ENCODE data around the gene RNLS.

DNA sequence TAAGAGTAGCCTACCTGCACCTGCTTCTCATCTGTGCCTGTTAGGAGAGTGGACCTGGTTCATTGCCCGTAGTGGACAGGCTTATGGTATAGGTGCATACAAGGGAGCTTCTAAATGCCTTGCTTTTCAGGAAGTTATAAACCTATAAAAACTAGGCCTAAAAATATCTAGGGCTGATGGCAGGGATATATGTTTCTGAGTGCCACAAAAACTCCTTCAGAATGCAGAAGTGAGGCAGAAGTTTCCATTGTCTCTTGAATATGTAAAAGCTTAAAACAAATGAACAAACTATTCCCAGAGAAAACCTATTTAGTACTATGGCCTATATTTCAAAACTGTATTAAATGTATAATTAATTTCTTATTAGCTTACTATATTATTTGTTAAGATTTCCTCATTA is 91.8 kb downstream of the RNLS start:
- no peak for TF ChIP-seq POLR2AphosphoS5 (IDR thresholded peaks at IDR 0.05; ENCODE audit: low read depth, low read length)
- TF ChIP-seq, protein P1, sequence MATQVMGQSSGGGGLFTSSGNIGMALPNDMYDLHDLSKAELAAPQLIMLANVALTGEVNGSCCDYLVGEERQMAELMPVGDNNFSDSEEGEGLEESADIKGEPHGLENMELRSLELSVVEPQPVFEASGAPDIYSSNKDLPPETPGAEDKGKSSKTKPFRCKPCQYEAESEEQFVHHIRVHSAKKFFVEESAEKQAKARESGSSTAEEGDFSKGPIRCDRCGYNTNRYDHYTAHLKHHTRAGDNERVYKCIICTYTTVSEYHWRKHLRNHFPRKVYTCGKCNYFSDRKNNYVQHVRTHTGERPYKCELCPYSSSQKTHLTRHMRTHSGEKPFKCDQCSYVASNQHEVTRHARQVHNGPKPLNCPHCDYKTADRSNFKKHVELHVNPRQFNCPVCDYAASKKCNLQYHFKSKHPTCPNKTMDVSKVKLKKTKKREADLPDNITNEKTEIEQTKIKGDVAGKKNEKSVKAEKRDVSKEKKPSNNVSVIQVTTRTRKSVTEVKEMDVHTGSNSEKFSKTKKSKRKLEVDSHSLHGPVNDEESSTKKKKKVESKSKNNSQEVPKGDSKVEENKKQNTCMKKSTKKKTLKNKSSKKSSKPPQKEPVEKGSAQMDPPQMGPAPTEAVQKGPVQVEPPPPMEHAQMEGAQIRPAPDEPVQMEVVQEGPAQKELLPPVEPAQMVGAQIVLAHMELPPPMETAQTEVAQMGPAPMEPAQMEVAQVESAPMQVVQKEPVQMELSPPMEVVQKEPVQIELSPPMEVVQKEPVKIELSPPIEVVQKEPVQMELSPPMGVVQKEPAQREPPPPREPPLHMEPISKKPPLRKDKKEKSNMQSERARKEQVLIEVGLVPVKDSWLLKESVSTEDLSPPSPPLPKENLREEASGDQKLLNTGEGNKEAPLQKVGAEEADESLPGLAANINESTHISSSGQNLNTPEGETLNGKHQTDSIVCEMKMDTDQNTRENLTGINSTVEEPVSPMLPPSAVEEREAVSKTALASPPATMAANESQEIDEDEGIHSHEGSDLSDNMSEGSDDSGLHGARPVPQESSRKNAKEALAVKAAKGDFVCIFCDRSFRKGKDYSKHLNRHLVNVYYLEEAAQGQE (IDR thresholded peaks at IDR 0.05; ENCODE audit: insufficient read depth in 1 of 2, low read depth in 2 of 2, low read length in 2 of 2): no peak
- no peak for TF ChIP-seq TAF1 (IDR thresholded peaks at IDR 0.05; ENCODE audit: borderline replicate concordance, insufficient read depth, low read length)
- no peak for TF ChIP-seq FOXP2 (optimal IDR thresholded peaks at IDR 0.05; ENCODE audit: borderline replicate concordance, extremely low read depth, extremely low read length, insufficient read depth)
- TF ChIP-seq SIN3A (IDR thresholded peaks at IDR 0.05; ENCODE audit: borderline replicate concordance, insufficient read depth, low read length): no peak

All from PFSK-1 (cell line).